ENCODE data around the gene CDH23.

CDH23 gene

DNA sequence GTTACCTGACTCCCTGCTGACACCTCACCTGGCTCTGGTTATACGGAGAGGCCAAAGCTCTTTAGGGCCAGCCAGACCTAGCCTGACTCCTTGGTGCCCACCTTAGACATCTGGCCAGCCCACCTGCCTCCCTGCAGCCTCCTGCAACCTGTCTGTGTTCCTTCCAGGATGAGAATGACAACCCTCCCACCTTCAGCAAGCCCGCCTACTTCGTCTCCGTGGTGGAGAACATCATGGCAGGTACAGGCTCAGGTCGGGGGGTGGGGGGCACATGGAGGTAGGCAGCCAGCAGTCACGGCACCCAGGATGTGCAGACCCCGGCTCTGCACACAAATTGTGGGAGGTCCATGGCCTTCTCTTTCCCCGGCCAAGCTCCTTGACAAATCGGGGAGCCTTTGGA, 290.8 kb downstream of the CDH23 start:
- TF ChIP-seq, protein P1, sequence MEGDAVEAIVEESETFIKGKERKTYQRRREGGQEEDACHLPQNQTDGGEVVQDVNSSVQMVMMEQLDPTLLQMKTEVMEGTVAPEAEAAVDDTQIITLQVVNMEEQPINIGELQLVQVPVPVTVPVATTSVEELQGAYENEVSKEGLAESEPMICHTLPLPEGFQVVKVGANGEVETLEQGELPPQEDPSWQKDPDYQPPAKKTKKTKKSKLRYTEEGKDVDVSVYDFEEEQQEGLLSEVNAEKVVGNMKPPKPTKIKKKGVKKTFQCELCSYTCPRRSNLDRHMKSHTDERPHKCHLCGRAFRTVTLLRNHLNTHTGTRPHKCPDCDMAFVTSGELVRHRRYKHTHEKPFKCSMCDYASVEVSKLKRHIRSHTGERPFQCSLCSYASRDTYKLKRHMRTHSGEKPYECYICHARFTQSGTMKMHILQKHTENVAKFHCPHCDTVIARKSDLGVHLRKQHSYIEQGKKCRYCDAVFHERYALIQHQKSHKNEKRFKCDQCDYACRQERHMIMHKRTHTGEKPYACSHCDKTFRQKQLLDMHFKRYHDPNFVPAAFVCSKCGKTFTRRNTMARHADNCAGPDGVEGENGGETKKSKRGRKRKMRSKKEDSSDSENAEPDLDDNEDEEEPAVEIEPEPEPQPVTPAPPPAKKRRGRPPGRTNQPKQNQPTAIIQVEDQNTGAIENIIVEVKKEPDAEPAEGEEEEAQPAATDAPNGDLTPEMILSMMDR (IDR thresholded peaks at IDR 0.05; ENCODE audit: borderline replicate concordance, insufficient read depth, low read depth, low read length): no peak
- no peak overlapping the region for H3K4me3 ChIP-seq (ENCODE audit: low read depth, low read length)

DNA sequence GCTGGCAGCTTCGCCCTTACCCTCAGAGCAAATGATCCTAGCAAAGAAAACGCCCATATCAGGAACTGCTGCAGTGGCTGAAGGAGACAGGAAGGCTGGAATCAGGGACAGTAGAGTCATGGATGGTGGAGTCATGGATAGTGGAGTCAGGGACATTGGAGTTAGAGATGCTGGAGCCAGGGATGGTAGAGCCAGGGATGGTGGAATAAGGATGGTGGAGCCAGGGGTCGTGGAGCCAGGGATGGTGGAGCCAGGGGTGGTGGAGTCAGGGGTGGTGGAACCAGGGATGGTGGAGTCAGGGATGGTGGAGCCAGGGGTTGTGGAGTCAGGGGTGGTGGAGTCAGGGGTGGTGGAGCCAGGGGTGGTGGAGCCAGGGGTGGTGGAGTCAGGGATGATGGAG, 291.5 kb downstream of the CDH23 start:
- H3K4me3 ChIP-seq (ENCODE audit: low read depth, low read length): no peak overlapping the region
- TF ChIP-seq, protein P1 (IDR thresholded peaks at IDR 0.05; ENCODE audit: borderline replicate concordance, insufficient read depth, low read depth, low read length): no peak

DNA sequence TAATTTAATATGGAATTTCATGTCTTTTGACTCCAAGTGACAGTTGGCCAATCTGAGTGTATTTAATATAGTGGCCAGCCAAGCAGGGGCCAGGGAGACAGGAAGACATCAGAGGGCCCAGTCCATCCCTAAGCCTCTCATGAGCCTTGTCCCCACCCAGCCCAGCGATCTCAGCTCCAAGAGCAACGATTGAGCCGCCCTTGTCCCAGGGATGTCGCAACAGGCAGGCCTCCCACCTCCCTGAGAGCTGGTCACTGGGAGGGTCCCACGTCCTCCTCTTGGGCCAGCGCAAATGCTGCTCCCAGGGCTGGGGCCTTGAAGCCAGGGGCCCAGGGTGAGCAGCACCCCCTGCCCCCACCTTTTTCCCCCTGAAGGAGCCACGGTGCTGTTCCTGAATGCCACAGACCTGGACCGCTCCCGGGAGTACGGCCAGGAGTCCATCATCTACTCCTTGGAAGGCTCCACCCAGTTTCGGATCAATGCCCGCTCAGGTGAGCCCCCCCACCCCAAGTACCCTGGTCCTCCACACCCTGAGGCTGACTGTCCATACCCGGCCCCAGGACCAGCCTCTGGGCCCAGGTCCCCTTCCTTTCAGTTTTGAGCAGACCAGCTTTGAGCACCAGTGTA, 293.5 kb downstream of the CDH23 start:
- TF ChIP-seq, protein P1 (IDR thresholded peaks at IDR 0.05; ENCODE audit: borderline replicate concordance, insufficient read depth, low read depth, low read length): no peak
- H3K4me3 ChIP-seq (ENCODE audit: low read depth, low read length): no peak overlapping the region

DNA sequence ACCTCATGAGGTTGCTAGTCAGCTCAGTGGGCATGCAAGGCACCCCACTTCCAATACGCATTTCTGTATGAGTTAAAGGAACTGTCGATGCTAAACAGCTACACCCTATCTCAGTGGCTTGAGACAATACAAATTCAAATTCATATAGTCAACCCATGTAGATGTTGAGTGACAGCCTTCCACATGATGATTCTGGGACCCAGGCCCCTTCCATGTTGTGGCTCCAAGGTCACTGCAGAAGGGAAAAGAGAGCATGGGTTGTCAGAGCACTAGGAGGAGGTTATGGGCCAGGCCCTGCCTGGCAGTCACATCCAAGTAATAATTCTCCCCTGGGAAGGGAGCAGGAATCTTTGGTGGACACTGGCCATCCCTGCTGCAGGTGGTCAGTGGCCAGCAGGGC, 294.7 kb downstream of the CDH23 start:
- H3K4me3 ChIP-seq (ENCODE audit: low read depth, low read length): no peak overlapping the region
- TF ChIP-seq, protein P1 (IDR thresholded peaks at IDR 0.05; ENCODE audit: borderline replicate concordance, insufficient read depth, low read depth, low read length): no peak

DNA sequence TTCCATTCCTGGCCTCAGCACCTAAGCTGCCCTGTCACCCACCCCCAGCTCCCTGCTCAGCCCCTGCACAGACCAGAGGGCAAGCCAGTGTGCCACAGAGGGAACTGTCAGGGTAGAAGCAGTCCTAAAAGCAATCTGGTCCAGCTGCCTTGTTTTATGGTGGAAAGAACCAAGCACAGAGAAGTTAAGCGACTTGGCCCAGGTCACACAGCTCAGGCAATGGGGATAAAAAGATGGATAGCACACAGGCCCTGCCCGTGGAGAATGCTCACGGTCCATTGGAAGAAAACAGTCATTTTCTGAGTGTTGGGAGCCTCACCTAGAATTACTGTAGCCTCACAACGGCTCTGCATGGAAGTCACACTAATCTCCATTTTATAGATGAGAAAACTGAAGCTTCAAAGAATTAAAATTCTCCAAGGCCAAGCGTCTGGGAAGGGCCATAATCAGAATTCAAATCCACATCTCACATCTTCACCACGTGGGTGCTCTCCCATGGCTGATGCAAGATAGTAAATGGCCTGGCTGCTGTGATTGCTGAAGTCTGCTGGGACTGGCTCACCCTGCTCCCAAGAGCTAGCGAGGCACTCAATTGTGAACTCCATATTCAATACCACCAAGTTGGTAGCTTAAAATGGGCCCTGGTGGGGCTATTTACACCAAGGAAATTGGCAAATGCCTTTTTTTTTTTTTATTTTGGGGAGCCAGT, 296.0 kb downstream of the CDH23 start:
- no peak overlapping the region for H3K4me3 ChIP-seq (ENCODE audit: low read depth, low read length)
- TF ChIP-seq, protein P1 (IDR thresholded peaks at IDR 0.05; ENCODE audit: borderline replicate concordance, insufficient read depth, low read depth, low read length): no peak

DNA sequence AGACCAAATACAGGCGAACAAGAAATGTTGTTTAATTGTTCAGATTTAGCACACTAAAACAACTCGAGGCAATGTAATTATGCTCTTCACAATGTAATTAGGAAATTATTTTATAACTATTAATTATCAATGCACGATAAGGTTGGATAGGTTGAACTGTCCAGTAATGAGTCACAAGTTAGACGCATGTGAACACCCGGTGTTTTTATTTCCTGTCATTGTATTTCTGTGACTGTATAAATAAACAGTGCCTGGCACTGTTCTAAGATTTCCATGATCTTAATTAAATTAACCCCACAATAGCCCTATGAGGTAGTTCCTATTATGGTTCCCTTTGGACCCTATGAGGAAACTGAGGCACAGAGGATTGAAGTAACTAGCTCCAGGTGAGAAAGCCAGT, 296.7 kb downstream of the CDH23 start:
- no peak overlapping the region for H3K4me3 ChIP-seq (ENCODE audit: low read depth, low read length)
- TF ChIP-seq, protein P1 (IDR thresholded peaks at IDR 0.05; ENCODE audit: borderline replicate concordance, insufficient read depth, low read depth, low read length): no peak

DNA sequence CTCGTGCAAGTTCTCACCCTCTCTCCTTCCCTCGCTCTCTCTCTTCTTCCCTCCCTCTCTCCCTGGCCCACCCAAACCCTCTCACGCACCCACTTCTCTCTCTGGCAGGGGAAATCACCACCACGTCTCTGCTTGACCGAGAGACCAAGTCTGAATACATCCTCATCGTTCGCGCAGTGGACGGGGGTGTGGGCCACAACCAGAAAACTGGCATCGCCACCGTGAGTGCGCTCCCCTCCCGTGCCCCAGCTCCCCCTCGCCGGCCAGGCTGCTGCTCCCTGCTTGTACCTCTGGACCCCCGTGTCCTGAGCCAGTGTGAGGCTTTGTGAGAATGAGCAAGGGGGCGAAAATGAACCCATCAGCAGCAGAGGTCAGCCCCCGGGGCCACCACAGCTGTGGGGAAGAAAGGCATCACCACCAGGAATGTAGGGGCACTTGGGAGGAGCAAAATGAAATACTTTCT, 297.4 kb downstream of the CDH23 start:
- TF ChIP-seq, protein P1 (IDR thresholded peaks at IDR 0.05; ENCODE audit: borderline replicate concordance, insufficient read depth, low read depth, low read length): no peak
- no peak overlapping the region for H3K4me3 ChIP-seq (ENCODE audit: low read depth, low read length)

All from GM12875 (cell line).